Measurements from ENCODE around the gene WIPI1.

The WIPI1 gene

DNA sequence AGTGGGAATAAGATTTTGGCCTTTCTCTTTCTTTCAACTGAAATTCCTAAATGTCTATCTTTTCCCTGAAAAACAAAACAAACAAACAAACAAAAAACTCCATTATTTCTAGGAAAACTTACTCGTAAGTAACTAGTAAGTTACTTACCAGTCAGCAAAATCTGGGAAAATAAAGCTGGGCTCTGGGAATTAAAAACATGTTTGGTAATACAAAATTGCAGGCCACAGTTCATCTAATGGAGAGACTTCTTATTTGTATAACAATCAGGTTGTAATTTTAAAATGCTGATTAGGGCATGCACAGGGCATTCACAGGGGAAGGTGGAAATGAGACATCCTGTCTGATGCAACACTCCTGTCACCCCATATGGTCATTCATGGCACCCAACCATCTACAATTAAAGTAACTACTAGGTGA lies 3.8 kb upstream of the WIPI1 start:
- H3K27ac ChIP-seq (ENCODE audit: low read depth, low read length): no peak overlapping the region
- peaks cover 22 to 25% of the 10 kb centered on the region in 2 donors for H3K4me1 ChIP-seq (ENCODE audit: control insufficient read depth in 1 of 2, insufficient read depth in 2 of 2, low read length in 2 of 2)
- H3K9ac ChIP-seq (ENCODE audit: low read depth in 1 of 2, low read length in 2 of 2): no peak overlapping the region
- H3K9me3 ChIP-seq (ENCODE audit: control insufficient read depth in 1 of 2, low read length in 2 of 2): no peaks in the 10 kb centered on the region
- H3K36me3 ChIP-seq (ENCODE audit: control insufficient read depth in 1 of 2, insufficient read depth in 2 of 2, low read length in 2 of 2): no peaks in the 10 kb centered on the region
- no peaks in the 10 kb centered on the region for H3K27me3 ChIP-seq (ENCODE audit: control insufficient read depth in 1 of 2, insufficient read depth in 2 of 2, low read length in 2 of 2)
- H3K4me3 ChIP-seq (ENCODE audit: low read depth in 1 of 2, low read length in 2 of 2): no peak overlapping the region

DNA sequence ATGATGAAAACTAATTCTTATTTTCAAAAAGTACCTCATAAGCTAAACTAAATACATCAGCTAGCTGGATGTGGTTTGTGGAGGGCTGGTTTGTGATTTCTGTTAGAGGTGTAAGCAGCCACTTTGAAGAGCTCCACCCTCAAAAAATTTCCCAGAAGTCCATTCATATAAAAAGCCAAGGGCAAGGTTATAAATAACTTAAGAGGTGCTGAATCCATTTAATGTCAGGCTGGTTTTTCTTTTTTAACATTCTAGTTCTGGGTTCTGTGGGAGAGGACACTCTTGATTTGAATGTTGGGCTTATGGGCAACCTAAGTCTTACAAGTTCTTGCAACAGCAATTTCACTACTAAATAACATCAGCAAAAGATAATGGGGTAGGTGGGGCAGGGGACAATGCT lies 3.4 kb upstream of the WIPI1 start:
- no peak overlapping the region for H3K9ac ChIP-seq (ENCODE audit: low read depth in 1 of 2, low read length in 2 of 2)
- no peak overlapping the region for H3K4me3 ChIP-seq (ENCODE audit: low read depth in 1 of 2, low read length in 2 of 2)
- H3K4me1 ChIP-seq (ENCODE audit: control insufficient read depth in 1 of 2, insufficient read depth in 2 of 2, low read length in 2 of 2): peaks cover 25 to 27% of the 10 kb centered on the region in 2 donors
- H3K27ac ChIP-seq (ENCODE audit: low read depth, low read length): no peak overlapping the region
- H3K9me3 ChIP-seq (ENCODE audit: control insufficient read depth in 1 of 2, low read length in 2 of 2): no peaks in the 10 kb centered on the region
- H3K27me3 ChIP-seq (ENCODE audit: control insufficient read depth in 1 of 2, insufficient read depth in 2 of 2, low read length in 2 of 2): no peaks in the 10 kb centered on the region
- H3K36me3 ChIP-seq (ENCODE audit: control insufficient read depth in 1 of 2, insufficient read depth in 2 of 2, low read length in 2 of 2): no peaks in the 10 kb centered on the region

DNA sequence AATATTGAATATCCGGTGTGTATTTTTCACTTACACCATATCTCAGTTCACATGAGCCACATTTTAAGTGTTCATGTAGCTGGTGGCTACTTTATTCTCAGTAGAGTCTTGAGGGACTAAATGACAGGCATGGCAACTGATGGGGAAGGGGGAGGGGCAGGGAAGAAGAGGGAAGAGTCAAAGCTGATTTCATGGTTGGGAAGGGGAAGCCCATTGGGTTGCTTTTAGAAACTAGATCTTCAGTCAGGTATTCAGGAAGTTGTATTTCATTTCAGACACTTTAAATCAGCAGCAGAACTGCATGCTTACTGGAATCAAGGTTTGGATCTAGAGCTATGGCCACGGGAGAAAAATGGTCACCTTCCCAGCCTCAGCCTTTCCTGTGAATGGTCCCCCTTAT lies 2.9 kb upstream of the WIPI1 start:
- Histone ChIP-seq H3K9ac (ENCODE audit: low read depth in 1 of 2, low read length in 2 of 2) (no peak overlapping the region), H3K27me3 (ENCODE audit: control insufficient read depth in 1 of 2, insufficient read depth in 2 of 2, low read length in 2 of 2) (no peaks in the 10 kb centered on the region), H3K4me3 (ENCODE audit: low read depth in 1 of 2, low read length in 2 of 2) (no peak overlapping the region), H3K4me1 (ENCODE audit: control insufficient read depth in 1 of 2, insufficient read depth in 2 of 2, low read length in 2 of 2) (peaks cover 25 to 31% of the 10 kb centered on the region in 2 donors), H3K36me3 (ENCODE audit: control insufficient read depth in 1 of 2, insufficient read depth in 2 of 2, low read length in 2 of 2) (no peaks in the 10 kb centered on the region), H3K9me3 (ENCODE audit: control insufficient read depth in 1 of 2, low read length in 2 of 2) (no peaks in the 10 kb centered on the region), H3K27ac (ENCODE audit: low read depth, low read length) (no peak overlapping the region)

DNA sequence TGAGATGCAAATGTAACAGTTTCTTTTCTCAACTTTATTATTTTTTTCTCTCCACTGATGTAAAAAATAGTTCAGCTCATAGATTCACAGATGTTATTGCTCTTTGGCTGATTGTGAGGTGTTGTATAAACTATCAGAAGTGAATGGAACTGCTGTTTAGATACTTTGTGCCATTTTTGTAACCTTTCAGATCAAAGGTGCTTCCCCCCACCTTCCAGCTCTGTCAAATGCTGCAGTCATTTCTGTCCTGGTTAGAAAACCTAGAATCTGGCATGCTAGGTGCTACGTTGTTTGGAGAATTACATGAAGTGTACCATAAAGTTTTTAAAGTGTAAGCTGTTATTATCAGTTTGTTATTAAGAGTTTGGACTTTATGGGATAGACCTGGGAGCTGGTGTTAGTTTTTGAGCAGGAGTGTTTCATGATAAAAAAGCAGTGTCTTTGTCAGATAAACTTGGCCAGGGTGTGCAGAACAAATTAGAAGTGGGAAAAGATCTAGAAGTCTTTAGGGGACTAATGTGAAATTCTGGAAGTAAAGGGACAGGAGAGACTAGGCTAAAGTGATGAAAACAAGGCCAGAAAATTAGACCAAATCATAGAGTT lies 1.8 kb upstream of the WIPI1 start:
- Histone ChIP-seq H3K36me3 (ENCODE audit: control insufficient read depth in 1 of 2, insufficient read depth in 2 of 2, low read length in 2 of 2) (no peaks in the 10 kb centered on the region), H3K9ac (ENCODE audit: low read depth in 1 of 2, low read length in 2 of 2) (no peak overlapping the region), H3K9me3 (ENCODE audit: control insufficient read depth in 1 of 2, low read length in 2 of 2) (no peaks in the 10 kb centered on the region), H3K4me3 (ENCODE audit: low read depth in 1 of 2, low read length in 2 of 2) (no peak overlapping the region), H3K27me3 (ENCODE audit: control insufficient read depth in 1 of 2, insufficient read depth in 2 of 2, low read length in 2 of 2) (no peaks in the 10 kb centered on the region), H3K4me1 (ENCODE audit: control insufficient read depth in 1 of 2, insufficient read depth in 2 of 2, low read length in 2 of 2) (peaks cover 25 to 31% of the 10 kb centered on the region in 2 donors), H3K27ac (ENCODE audit: low read depth, low read length) (no peak overlapping the region)

DNA sequence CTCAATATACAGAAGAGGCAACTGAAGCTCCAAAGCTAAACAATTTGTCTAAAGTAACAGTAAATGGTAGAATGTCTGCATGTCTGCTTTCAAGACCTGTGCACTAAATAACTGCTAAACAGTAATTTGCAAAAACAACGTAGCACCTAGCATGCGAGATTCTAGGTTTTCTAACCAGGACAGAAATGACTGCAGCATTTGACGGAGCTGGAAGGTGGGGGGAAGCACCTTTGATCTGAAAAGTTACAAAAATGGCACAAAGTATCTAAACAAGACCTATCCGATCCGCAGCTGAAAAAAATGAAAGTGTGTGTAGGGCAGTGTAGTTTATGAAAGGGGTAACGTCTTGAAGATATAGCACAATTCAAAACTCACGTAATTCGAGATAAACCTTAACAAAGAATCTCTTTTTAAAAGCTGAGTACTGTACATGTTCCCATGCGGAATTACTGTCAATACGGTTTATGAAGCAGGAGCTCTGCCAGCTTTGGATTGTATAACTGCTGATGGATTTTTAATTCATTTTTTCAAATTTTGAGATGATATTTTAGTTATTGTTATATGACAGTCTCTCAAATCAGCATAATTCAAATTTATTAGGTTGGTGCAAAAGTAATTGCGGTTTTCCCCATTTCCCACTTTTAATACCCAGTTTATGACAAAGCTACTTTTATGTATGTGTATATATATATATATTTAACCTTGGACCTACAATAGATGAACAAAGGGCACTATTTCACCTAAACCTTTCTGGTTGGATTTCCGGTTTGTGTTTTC lies 1.2 kb upstream of the WIPI1 start:
- Histone ChIP-seq H3K27me3 (ENCODE audit: control insufficient read depth in 1 of 2, insufficient read depth in 2 of 2, low read length in 2 of 2) (no peaks in the 10 kb centered on the region), H3K9ac (ENCODE audit: low read depth in 1 of 2, low read length in 2 of 2) (peak overlapping the region; percentile 49 to 51), H3K4me3 (ENCODE audit: low read depth in 1 of 2, low read length in 2 of 2) (peak overlapping the region; percentile 69), H3K36me3 (ENCODE audit: control insufficient read depth in 1 of 2, insufficient read depth in 2 of 2, low read length in 2 of 2) (no peaks in the 10 kb centered on the region), H3K4me1 (ENCODE audit: control insufficient read depth in 1 of 2, insufficient read depth in 2 of 2, low read length in 2 of 2) (peaks cover 25 to 31% of the 10 kb centered on the region in 2 donors), H3K27ac (ENCODE audit: low read depth, low read length) (peak overlapping the region; percentile 53), H3K9me3 (ENCODE audit: control insufficient read depth in 1 of 2, low read length in 2 of 2) (no peaks in the 10 kb centered on the region)

DNA sequence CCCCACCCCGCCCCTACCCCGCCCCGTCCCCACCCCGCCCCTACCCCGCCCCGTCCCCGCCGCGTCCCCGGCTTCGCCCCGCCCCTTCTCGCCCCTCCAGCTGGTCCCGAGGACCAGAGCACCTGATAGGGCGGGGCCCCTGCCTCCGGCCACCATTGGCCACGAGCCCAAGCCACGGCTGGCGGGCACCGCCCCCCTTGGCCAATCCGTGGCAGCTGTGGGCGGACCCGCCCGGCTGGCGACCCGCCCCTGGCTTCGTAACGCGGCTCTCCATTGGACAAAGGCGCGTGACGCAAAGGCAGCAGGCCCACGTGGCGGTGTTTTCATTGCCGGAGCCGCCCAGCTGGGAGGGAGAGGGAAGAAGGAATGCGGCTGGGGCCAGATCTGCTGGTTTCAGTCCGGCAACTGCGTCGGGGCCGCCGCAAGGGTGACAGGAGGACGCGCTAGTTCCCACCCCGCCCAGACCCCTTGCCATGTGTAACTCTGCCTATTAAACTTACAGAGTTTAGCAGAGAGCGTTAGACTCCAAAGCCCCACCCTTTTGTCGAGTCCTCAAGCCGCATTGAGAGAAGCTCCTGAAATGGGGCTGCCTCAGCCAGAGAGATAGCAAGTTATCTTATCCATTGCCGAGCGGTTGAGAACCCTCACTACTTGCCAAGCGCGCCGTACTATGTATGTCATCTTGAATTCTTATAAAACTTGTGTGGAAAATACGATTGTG lies 403 bp upstream of the WIPI1 start:
- H3K27ac ChIP-seq (ENCODE audit: low read depth, low read length): peak overlapping the region; percentile 53
- peak overlapping the region; percentile 49 to 51 for H3K9ac ChIP-seq (ENCODE audit: low read depth in 1 of 2, low read length in 2 of 2)
- no peaks in the 10 kb centered on the region for H3K27me3 ChIP-seq (ENCODE audit: control insufficient read depth in 1 of 2, insufficient read depth in 2 of 2, low read length in 2 of 2)
- H3K4me3 ChIP-seq (ENCODE audit: low read depth in 1 of 2, low read length in 2 of 2): peak overlapping the region; percentile 69
- peaks cover 22 to 31% of the 10 kb centered on the region in 2 donors for H3K4me1 ChIP-seq (ENCODE audit: control insufficient read depth in 1 of 2, insufficient read depth in 2 of 2, low read length in 2 of 2)
- no peaks in the 10 kb centered on the region for H3K9me3 ChIP-seq (ENCODE audit: control insufficient read depth in 1 of 2, low read length in 2 of 2)
- no peaks in the 10 kb centered on the region for H3K36me3 ChIP-seq (ENCODE audit: control insufficient read depth in 1 of 2, insufficient read depth in 2 of 2, low read length in 2 of 2)

DNA sequence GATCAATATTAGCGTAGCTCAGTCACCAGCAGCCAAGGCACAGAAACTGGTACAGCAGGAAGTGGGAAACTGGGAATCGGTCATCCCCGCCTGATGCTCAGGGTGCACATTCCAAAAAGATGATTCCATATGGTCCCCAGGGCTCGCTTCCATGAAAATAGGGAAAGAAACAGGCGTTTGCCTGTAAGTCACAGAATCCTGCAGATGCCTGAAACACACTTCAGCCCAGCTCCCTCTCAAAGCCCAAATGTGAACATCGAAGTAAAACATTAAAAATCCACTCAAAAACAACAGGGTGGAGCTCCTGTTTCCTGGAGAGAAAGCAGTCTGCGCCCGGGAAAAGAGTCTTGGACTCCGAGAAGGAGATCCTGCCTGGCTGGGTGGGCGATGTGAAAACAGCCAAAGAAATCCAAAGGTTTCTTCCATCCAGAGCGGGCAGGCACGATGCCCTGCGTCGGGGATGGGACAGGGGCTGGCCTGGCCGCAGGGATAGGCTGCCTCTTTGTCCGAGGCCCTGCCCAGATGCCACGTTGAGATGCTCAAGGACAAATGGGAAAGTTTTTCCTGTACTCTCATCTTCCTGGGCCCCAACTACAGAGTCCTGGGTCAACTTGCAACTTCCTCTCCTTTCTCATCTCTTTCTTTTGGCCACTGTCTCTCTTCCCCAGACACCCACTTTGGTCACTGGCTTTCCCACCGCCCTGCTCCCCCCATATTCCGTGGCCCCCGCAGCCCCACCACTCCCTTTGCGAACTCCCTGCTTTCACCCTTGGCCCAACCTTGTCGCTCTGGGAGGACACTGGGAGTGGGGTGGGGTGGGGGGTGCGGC lies 743 bp downstream of the WIPI1 start:
- Histone ChIP-seq H3K4me1 (ENCODE audit: control insufficient read depth in 1 of 2, insufficient read depth in 2 of 2, low read length in 2 of 2) (peaks cover 12 to 24% of the 10 kb centered on the region in 2 donors), H3K9ac (ENCODE audit: low read depth in 1 of 2, low read length in 2 of 2) (peak overlapping the region; percentile 49 to 51), H3K27me3 (ENCODE audit: control insufficient read depth in 1 of 2, insufficient read depth in 2 of 2, low read length in 2 of 2) (no peaks in the 10 kb centered on the region), H3K36me3 (ENCODE audit: control insufficient read depth in 1 of 2, insufficient read depth in 2 of 2, low read length in 2 of 2) (peaks cover 0 to under 1% of the 10 kb centered on the region in 2 donors), H3K9me3 (ENCODE audit: control insufficient read depth in 1 of 2, low read length in 2 of 2) (no peaks in the 10 kb centered on the region), H3K27ac (ENCODE audit: low read depth, low read length) (peak overlapping the region; percentile 82), H3K4me3 (ENCODE audit: low read depth in 1 of 2, low read length in 2 of 2) (peak overlapping the region; percentile 74 to 80)

DNA sequence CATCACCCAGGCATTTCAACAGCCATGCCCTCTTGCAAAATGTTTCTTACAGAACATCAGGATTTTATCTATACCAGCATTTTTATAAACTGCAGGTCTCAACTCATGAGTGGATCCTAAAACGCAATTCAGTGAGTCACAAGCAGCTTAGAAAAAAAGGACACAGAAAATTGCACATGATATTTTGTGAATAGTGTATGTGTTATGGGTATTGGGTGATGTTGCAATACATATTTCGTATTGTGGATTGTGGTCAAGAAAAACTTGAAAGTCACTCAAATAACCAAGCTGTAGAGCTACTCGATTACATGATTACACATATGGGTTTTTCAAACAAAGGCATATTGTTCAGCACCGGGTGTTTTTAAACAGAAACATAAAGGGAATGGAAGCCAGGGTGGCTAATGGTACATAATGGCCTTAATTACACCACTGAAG lies 1.4 kb downstream of the WIPI1 start:
- Histone ChIP-seq H3K27me3 (ENCODE audit: control insufficient read depth in 1 of 2, insufficient read depth in 2 of 2, low read length in 2 of 2) (no peaks in the 10 kb centered on the region), H3K4me1 (ENCODE audit: control insufficient read depth in 1 of 2, insufficient read depth in 2 of 2, low read length in 2 of 2) (peaks cover 12 to 21% of the 10 kb centered on the region in 2 donors), H3K9me3 (ENCODE audit: control insufficient read depth in 1 of 2, low read length in 2 of 2) (no peaks in the 10 kb centered on the region), H3K27ac (ENCODE audit: low read depth, low read length) (peak overlapping the region; percentile 82), H3K4me3 (ENCODE audit: low read depth in 1 of 2, low read length in 2 of 2) (peak overlapping the region; percentile 74 to 80), H3K36me3 (ENCODE audit: control insufficient read depth in 1 of 2, insufficient read depth in 2 of 2, low read length in 2 of 2) (peaks cover 0 to 4% of the 10 kb centered on the region in 2 donors), H3K9ac (ENCODE audit: low read depth in 1 of 2, low read length in 2 of 2) (peak overlapping the region in 1 of 2 donors; percentile 51)

DNA sequence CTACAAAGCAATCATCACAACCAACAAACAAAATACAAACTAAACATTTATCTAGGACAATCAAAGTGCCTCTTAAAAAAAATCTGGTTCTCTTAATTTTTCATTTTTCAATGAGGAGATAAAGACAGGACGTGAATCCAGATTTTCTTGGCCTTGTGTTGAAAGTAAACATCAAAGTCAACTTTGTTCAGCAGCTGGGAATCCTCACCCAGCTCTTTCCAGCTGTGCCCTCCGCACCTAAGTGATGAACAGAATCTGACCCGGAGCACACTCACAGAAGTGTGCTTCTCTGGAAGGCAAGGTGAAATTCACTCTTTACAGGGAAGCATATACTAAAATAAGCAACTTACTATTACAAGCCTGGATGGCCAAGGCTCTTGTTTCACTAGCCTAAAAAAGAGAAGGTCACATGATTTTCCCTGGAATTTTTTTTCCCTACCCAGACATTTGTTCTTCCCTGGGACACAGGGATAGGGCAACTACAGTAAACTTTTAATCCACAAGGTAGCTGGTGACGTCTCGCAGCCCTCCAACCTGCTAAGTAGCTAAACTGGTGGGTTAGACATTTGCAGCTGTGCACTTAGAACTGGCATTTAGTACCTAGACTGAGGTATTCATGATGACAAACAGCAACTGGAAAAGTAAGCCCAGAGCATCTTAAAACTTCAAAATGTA lies 3.2 kb downstream of the WIPI1 start:
- Histone ChIP-seq H3K4me1 (ENCODE audit: control insufficient read depth in 1 of 2, insufficient read depth in 2 of 2, low read length in 2 of 2) (peaks cover 12 to 21% of the 10 kb centered on the region in 2 donors), H3K27ac (ENCODE audit: low read depth, low read length) (no peak overlapping the region), H3K27me3 (ENCODE audit: control insufficient read depth in 1 of 2, insufficient read depth in 2 of 2, low read length in 2 of 2) (no peaks in the 10 kb centered on the region), H3K9me3 (ENCODE audit: control insufficient read depth in 1 of 2, low read length in 2 of 2) (no peaks in the 10 kb centered on the region), H3K36me3 (ENCODE audit: control insufficient read depth in 1 of 2, insufficient read depth in 2 of 2, low read length in 2 of 2) (peaks cover 5 to 13% of the 10 kb centered on the region in 2 donors), H3K4me3 (ENCODE audit: low read depth in 1 of 2, low read length in 2 of 2) (no peak overlapping the region), H3K9ac (ENCODE audit: low read depth in 1 of 2, low read length in 2 of 2) (no peak overlapping the region)
